ENCODE measurements around the gene TANC1.

DNA sequence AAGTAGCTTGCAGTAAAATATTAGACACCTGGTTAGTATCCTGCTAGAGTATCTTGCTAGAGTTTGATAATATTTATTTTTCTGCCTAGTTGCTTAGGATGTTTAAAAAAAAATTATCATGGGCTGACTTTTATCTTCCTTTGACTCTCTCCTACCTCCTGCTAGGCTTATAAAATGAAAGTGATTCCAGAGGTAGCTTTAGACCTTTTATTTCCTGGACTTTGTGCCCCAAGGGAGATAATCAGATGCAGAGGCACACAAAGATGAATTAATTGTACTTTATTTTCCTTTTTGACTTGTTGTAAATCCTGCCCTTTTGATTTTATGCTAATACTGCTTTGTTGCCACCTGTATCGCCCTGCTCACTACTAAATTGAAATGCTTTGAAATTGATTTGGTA, 187.4 kb downstream of the TANC1 start:
- TF ChIP-seq POLR2AphosphoS5 (IDR thresholded peaks at IDR 0.05; ENCODE audit: low read depth, low read length), result no peak
- no peak for TF ChIP-seq SIN3A (IDR thresholded peaks at IDR 0.05; ENCODE audit: borderline replicate concordance, insufficient read depth, low read length)
- TF ChIP-seq REST (IDR thresholded peaks at IDR 0.05; ENCODE audit: insufficient read depth in 1 of 2, low read depth in 2 of 2, low read length in 2 of 2), result no peak
- no peak for TF ChIP-seq FOXP2 (optimal IDR thresholded peaks at IDR 0.05; ENCODE audit: borderline replicate concordance, extremely low read depth, extremely low read length, insufficient read depth)
- no peak for TF ChIP-seq TAF1 (IDR thresholded peaks at IDR 0.05; ENCODE audit: borderline replicate concordance, insufficient read depth, low read length)

Measured in PFSK-1 (cell line).